GM12892 (cell line): Measurements from ENCODE around the gene NKPD1.
"Not testable (repeated sequence)": the region's sequence is repeated elsewhere in the genome, so short reads cannot be mapped to it uniquely, and the experiment has no call there.

ENCODE experiments used
- DNase-seq: peaks from one replicate; pipeline ENCODE4 v3.0.0; 2011; ENCODE audit not compliant: insufficient read length
- FAIRE-seq: peaks from 2 replicates; lab custom pipeline; 2011; peaks lifted over from hg19 to GRCh38; lab: Jason Lieb, UNC
- POLR2A ChIP-seq: IDR thresholded peaks from 2 replicates; pipeline ENCODE4 v1.6.1; 2011; ENCODE audit warnings: low read depth, low read length, control low read depth
- POLR2AphosphoS5 ChIP-seq: IDR thresholded peaks from 2 replicates; pipeline ENCODE4 v1.6.1; 2011; ENCODE audit warnings: low read depth, low read length, control low read depth
- TAF1 ChIP-seq: IDR thresholded peaks from 2 replicates; pipeline ENCODE4 v1.6.1; 2011; ENCODE audit warnings: low read depth, mild to moderate bottlenecking, control low read depth, low read length, borderline replicate concordance

The NKPD1 gene

DNA sequence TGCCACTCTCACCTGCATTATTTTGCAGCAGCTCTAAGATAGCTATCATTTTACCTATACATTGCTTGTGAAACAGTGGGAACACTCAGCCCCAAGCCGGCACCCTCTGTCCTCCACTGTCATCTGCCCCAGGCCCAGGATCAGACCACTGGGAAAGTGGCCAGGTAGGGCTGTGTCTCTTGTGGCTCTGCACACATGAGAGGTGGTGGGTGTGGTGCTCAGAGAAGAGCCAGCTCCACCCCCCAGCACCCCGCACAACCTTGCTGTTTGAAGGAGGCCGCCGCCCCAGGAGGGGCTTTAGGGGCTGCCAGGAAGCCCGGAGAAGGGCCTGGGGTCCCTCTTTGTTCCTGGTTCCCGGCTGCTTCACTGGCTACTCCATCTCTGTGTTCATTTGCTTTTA lies 41.2 kb downstream of the NKPD1 start:
- TF ChIP-seq POLR2AphosphoS5 (no peak), TAF1 (no peak), POLR2A (no peak)
- DNase-seq (no peak), FAIRE-seq (no peak)

DNA sequence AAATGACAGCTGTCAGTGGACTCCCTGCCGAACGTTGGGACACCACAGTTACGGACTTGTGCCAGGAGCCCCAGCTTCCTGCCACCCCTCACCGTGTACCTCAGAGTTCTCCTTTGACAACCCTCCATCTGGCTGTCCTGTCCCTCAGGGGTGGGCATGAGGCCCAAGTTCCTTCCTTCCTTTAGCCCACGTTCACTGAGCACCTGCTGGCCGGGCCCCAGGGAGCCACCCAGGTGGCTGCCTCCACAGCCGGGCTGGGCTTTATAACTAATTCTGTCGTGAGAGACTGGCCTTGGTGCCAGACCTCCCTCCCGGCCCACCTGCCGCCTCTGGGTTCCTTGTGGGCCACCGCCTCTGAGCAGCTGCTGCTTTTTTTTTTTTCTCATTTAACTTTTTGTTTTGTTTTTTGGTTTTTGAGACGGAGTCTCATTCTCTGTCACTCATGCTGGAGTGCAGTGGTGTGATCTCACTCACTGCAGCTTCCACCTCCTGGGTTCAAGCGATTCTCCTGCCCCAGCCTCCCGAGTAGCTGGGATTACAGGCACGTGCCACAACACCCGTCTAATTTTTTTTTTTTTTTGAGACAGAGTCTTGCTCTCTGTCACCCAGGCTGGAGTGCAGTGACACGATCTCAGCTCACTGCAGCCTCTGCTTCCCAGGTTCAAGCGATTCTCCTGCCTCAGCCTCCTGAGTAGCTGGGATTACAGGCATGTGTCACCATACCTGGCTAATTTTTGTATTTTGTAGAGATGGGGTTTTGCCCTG lies 42.0 kb downstream of the NKPD1 start:
- DNase-seq, result not testable (repeated sequence)
- peak; percentile 84 for FAIRE-seq

DNA sequence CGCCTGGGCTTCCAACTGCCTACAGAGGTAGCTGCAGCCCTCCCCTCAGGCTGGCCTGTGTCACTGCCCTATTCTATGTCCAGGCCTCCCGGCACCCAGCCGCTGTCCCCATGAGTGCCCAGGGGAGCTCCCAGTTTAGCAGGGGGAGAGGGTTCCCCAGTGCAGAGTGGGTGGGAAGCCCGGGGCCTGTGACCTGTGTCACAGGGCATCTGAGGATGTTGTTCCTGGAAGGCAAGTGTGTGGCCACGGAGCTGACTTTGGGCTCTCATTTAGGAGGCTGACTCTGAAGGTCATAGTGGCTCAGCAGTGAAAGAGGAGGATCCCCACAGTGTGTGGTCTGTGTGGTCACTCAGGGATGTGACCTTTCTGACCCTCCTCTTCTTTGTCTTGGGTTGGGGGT lies 42.7 kb downstream of the NKPD1 start:
- TF ChIP-seq POLR2AphosphoS5, result no peak
- TF ChIP-seq TAF1, result no peak
- TF ChIP-seq POLR2A, result no peak
- DNase-seq, result no peak
- peak; percentile 44 for FAIRE-seq

DNA sequence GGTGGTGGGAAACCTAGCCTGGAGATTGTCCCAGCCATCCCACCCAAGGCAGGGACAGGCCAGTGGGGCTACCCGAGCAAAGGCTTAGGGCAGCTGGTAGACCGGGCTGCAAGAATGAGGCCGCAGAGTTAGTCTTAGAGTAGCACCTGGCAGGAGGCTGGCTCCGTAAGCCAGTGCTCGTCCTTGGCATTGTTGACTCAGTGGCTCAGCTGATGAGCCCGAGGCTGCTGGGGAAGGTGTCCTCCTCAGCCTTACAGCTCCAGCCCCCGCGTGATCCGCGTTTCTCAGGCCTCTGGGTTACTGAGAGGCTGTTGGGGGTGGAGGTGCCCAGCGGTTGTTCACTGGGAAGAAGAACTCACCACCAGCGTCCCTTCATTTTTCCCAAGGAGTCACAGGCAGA lies 43.1 kb downstream of the NKPD1 start:
- no peak for DNase-seq
- peak; percentile 24 for FAIRE-seq
- TF ChIP-seq TAF1 (no peak), POLR2AphosphoS5 (no peak), POLR2A (no peak)

DNA sequence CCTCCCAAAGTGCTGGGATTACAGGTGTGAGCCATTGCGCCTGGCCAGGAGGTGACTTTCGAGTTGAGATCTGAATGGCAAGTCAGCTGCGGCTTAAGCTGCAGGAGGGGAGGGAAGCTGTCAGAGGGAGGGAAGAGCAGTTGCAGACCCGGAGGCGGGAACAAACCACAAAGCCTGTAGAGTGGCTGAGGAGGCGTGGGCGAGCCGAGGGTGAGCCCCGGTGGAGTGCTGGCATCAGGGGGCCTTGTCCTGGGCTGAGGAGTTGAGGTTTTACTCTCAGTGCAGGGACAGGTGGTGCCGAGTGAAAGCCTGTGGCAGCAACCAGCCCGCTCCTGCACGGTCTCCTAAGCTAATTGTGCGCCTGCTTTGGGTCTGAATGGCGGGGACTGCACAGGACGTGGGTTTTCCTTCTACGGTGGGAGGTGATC lies 43.6 kb downstream of the NKPD1 start:
- TF ChIP-seq TAF1 (no peak), POLR2AphosphoS5 (no peak), POLR2A (no peak)
- FAIRE-seq (peak; percentile 80), DNase-seq (peak; percentile 75)

DNA sequence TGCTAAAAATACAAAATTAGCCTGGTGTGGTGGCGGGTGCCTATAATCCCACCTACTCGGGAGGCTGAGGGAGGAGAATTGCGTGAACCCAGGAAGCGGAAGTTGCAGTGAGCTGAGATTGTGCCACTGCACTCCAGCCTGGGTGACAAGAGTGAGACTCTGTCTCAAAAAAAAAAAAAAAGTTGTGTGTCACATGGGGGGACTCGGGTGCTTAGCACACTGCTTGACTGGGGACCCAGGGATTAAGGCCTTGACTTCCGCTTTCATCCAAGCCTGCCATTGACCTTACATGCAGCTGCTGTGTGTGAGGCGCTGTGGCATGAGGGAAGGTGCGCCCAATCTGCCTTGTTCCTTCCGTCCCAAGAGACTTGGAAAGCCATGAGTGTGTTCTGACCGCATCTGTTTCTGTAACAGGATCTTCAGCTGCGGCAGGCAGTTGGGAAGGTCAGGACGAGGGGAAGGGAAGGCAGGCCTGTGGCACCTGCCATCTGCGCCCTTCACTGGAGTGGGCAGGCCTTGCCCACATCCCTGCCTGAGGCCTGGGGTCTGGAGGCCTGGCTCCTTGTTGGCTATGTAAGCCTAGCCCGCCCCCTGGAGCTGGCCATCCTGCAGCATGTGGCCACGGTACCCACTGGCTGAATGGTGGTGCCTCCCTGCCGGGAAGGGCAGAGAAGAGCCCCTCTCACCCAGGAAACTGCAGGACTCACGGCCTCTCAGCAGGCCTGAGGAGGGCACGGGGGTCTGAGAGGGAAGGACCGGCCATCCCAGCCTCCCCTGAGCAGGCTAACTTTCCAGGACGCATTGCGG lies 44.8 kb downstream of the NKPD1 start:
- FAIRE-seq (peak; percentile 48), DNase-seq (no peak)
- TF ChIP-seq TAF1, result no peak
- TF ChIP-seq POLR2AphosphoS5, result no peak

DNA sequence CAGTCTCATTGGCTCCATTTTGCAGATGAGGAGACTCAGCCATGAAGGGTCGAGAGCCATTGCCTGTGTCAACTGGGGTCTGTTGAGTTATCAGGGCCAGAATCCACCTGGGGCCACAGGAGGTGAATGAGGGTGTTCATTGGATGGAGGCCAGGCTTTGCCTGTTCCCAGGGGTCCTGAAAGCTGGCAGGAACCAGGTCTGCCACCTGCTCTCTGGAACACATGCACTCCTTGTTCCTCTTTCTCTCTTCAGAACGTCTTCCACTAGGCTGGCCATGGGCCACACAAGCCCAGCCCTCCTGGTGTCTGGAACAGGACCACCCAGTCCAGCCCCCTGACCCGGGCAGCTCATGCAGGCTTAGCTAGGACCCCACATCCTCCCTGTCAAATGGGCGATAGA lies 46.7 kb downstream of the NKPD1 start:
- no peak for DNase-seq
- FAIRE-seq, result no peak
- no peak for TF ChIP-seq POLR2AphosphoS5
- no peak for TF ChIP-seq TAF1

DNA sequence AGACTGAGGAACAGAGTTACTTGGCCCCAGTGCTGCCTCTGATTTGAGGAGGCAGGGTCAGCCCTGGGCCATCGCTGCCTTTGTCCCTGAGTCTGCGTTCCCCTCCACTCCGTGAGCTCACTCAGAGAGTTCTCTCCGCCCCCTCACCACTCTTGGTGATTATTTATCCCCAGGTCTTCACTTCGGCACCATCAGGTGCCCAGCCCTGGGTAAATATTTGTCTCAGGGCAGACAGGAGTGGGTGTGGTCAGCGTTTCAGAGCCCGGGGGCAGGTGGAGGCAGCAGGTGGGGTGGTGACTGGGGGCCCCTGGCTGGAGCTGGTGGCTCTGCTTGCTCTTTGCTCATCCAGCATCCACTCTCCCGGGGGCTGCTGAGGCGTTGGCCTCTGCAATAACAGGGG lies 47.2 kb downstream of the NKPD1 start:
- DNase-seq (no peak), FAIRE-seq (no peak)
- no peak for TF ChIP-seq TAF1

DNA sequence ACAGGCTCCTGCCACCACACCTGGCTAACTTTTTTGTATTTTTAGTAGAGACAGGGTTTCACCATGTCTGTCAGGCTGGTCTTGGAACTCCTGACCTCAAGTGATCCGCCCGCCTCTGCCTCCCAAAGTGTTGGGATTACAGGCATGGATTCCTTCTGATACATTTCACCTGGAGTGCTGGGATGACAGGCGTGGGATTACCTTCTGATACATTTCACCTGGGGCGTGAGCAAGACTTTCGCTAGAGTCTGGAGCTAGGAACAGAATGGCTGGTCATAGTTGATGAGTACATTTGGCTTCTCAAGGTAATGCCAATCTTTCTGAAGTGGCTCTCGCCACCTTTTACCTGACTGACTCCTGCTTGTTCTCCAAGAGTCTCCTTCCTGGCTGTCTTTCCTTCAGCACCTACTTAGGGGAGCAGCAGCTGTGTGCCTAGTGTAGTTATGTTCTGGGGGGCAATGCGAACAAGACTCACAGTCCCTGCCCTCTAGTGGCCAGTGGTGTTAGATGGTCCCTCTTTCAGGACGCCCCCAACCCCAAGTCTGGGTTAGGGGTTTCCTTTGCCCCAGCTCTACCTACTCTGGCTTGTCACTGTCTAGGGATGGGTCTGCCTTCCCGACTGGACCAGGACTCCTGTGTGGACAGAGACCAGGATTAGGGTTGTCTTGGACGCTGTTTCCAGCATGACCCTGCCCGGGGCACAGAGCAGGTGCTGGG lies 48.5 kb downstream of the NKPD1 start:
- DNase-seq (no peak), FAIRE-seq (no peak)
- no peak for TF ChIP-seq TAF1
- no peak for TF ChIP-seq POLR2A
- no peak for TF ChIP-seq POLR2AphosphoS5
